ENCODE measurements around the gene NPIPA1.
"Not testable (repeated sequence)": the region's sequence is repeated elsewhere in the genome, so short reads cannot be mapped to it uniquely, and the experiment has no call there.

The NPIPA1 gene

GRCh38 chr16:14937143-14937542, at the start of gene NPIPA1:
Gene NPIPA1, plus strand, starts transcription at chr16:14937443. Its CDS starts 0 bp downstream, at chr16:14937443.
- DNase-seq = not testable (repeated sequence)

GRCh38 chr16:14892111-14892510, 45.1 kb upstream of the NPIPA1 start:
- not testable (repeated sequence) for DNase-seq

GRCh38 chr16:14895382-14895781, 41.9 kb upstream of the NPIPA1 start:
- DNase-seq = not testable (repeated sequence)

- not testable (repeated sequence) for DNase-seq
These were observed 41.2 kb upstream of the NPIPA1 start for GRCh38 chr16:14896023-14896422.

- not testable (repeated sequence) for DNase-seq
These were observed 40.1 kb upstream of the NPIPA1 start for GRCh38 chr16:14897006-14897664.

GRCh38 chr16:14898162-14898561, 39.1 kb upstream of the NPIPA1 start:
- not testable (repeated sequence) for DNase-seq

GRCh38 chr16:14903191-14903957, 33.9 kb upstream of the NPIPA1 start:
- not testable (repeated sequence) for DNase-seq

- not testable (repeated sequence) for DNase-seq
These were observed 27.5 kb upstream of the NPIPA1 start for GRCh38 chr16:14909744-14910143.

GRCh38 chr16:14910833-14911629, 26.2 kb upstream of the NPIPA1 start:
- DNase-seq = not testable (repeated sequence)

- DNase-seq = not testable (repeated sequence)
These were observed 25.3 kb upstream of the NPIPA1 start for GRCh38 chr16:14911954-14912353.

- not testable (repeated sequence) for DNase-seq
These were observed 24.7 kb upstream of the NPIPA1 start for GRCh38 chr16:14912588-14912987.

GRCh38 chr16:14918504-14918903, 18.7 kb upstream of the NPIPA1 start:
- peak; percentile 4 for DNase-seq

GRCh38 chr16:14919837-14920600, 17.2 kb upstream of the NPIPA1 start:
- DNase-seq = peak; percentile 2

- DNase-seq = not testable (repeated sequence)
These were observed 15.0 kb upstream of the NPIPA1 start for GRCh38 chr16:14922285-14922684.

- DNase-seq = not testable (repeated sequence)
These were observed 14.3 kb upstream of the NPIPA1 start for GRCh38 chr16:14922968-14923367.

- not testable (repeated sequence) for DNase-seq
These were observed 13.7 kb upstream of the NPIPA1 start for GRCh38 chr16:14923394-14924088.

GRCh38 chr16:14924359-14924758, 12.9 kb upstream of the NPIPA1 start:
- not testable (repeated sequence) for DNase-seq

- not testable (repeated sequence) for DNase-seq
These were observed 12.3 kb upstream of the NPIPA1 start for GRCh38 chr16:14924982-14925381.

GRCh38 chr16:14928064-14928714, 9.1 kb upstream of the NPIPA1 start:
- DNase-seq = peak; percentile 35

- DNase-seq = not testable (repeated sequence)
These were observed 8.1 kb upstream of the NPIPA1 start for GRCh38 chr16:14929176-14929575.

- DNase-seq = not testable (repeated sequence)
These were observed 7.0 kb upstream of the NPIPA1 start for GRCh38 chr16:14930246-14930645.
